Ishikawa (cell line): ENCODE data around the gene BIK.

Experiments used
- CEBPB ChIP-seq: IDR thresholded peaks from 2 replicates; pipeline ENCODE4 v1.6.1; 2012
- CREB1 ChIP-seq: IDR thresholded peaks from 2 replicates; pipeline ENCODE4 v1.6.1; 2012; ENCODE audit warnings: low read depth
- EGR1 ChIP-seq: IDR thresholded peaks from 2 replicates; pipeline ENCODE4 v1.6.1; 2012
- EP300 ChIP-seq: IDR thresholded peaks from 2 replicates; pipeline ENCODE4 v1.6.1; 2012; ENCODE audit warnings: borderline replicate concordance
- FOXM1 ChIP-seq: IDR thresholded peaks from 2 replicates; pipeline ENCODE4 v1.6.1; 2012; ENCODE audit warnings: low read depth, borderline replicate concordance
- NFIC ChIP-seq: IDR thresholded peaks from 2 replicates; pipeline ENCODE4 v1.6.1; 2012
- RAD21 ChIP-seq: IDR thresholded peaks from 2 replicates; pipeline ENCODE4 v1.6.1; 2012; ENCODE audit warnings: low read depth
- TAF1 ChIP-seq: IDR thresholded peaks from 2 replicates; pipeline ENCODE4 v1.6.1; 2012; ENCODE audit warnings: low read depth, mild to moderate bottlenecking
- TCF12 ChIP-seq: IDR thresholded peaks from 2 replicates; pipeline ENCODE4 v1.6.1; 2012; ENCODE audit warnings: low read depth
- TEAD4 ChIP-seq: IDR thresholded peaks from 2 replicates; pipeline ENCODE4 v1.6.1; 2012
- YY1 ChIP-seq: IDR thresholded peaks from 2 replicates; pipeline ENCODE4 v1.6.1; 2012; ENCODE audit warnings: low read depth
- ZBTB7A ChIP-seq: IDR thresholded peaks from 2 replicates; pipeline ENCODE4 v1.6.1; 2012; ENCODE audit warnings: low read depth
- TF ChIP-seq, protein P1 (sequence below): IDR thresholded peaks from 2 replicates; pipeline ENCODE4 v1.6.1; 2012
- TF ChIP-seq, protein P2 (sequence below): IDR thresholded peaks from 2 replicates; pipeline ENCODE4 v1.6.1; 2012; ENCODE audit warnings: low read depth, mild to moderate bottlenecking
- TF ChIP-seq, protein P3 (sequence below): IDR thresholded peaks from 2 replicates; pipeline ENCODE4 v1.6.1; 2012

The BIK gene

DNA sequence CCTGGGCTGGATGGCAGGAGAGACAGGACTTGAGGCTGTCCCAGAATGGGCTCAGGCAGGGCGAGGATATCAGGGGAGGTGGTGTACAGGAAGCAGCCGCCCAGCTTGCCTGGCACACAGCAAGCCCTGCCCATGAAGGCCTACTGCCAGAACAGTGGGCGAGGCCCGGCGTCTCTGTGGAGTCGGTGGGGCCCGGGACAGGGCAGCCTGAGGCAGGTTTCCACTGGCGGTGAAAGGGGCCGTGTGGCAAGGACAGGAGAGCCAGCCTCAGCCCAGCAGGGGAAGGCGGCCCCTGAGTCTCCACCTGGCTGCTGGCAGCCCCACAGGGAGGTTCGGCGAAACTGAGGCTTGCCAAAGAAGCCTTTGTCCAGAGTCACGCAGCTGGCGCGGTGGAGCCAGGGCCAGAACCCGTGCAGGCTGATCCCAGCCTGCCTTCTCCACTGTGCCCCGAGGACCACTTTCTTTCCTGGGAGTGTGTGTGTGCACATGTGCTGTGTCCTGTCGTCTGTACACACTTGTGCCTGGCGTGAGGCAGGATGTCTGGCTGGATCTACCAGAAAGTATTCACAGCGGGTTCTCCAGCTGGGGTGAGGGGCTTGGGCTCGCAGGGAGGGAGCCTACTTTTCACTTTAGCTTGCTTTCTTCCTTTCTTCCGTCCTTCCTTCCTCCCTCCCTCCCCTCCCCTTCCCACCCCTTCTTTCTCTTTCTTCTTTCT lies 42.0 kb downstream of the BIK start:
- TF ChIP-seq RAD21 (no peak), FOXM1 (no peak), TEAD4 (no peak), YY1 (no peak), ZBTB7A (no peak), EGR1 (no peak), TCF12 (no peak), EP300 (no peak), NFIC (no peak; the same call in 1 of the 2 replicates), CREB1 (no peak), TAF1 (no peak), CEBPB (no peak)
- TF ChIP-seq, protein P1, sequence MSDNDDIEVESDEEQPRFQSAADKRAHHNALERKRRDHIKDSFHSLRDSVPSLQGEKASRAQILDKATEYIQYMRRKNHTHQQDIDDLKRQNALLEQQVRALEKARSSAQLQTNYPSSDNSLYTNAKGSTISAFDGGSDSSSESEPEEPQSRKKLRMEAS: no peak
- TF ChIP-seq, protein P2, sequence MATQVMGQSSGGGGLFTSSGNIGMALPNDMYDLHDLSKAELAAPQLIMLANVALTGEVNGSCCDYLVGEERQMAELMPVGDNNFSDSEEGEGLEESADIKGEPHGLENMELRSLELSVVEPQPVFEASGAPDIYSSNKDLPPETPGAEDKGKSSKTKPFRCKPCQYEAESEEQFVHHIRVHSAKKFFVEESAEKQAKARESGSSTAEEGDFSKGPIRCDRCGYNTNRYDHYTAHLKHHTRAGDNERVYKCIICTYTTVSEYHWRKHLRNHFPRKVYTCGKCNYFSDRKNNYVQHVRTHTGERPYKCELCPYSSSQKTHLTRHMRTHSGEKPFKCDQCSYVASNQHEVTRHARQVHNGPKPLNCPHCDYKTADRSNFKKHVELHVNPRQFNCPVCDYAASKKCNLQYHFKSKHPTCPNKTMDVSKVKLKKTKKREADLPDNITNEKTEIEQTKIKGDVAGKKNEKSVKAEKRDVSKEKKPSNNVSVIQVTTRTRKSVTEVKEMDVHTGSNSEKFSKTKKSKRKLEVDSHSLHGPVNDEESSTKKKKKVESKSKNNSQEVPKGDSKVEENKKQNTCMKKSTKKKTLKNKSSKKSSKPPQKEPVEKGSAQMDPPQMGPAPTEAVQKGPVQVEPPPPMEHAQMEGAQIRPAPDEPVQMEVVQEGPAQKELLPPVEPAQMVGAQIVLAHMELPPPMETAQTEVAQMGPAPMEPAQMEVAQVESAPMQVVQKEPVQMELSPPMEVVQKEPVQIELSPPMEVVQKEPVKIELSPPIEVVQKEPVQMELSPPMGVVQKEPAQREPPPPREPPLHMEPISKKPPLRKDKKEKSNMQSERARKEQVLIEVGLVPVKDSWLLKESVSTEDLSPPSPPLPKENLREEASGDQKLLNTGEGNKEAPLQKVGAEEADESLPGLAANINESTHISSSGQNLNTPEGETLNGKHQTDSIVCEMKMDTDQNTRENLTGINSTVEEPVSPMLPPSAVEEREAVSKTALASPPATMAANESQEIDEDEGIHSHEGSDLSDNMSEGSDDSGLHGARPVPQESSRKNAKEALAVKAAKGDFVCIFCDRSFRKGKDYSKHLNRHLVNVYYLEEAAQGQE: no peak
- TF ChIP-seq, protein P3, sequence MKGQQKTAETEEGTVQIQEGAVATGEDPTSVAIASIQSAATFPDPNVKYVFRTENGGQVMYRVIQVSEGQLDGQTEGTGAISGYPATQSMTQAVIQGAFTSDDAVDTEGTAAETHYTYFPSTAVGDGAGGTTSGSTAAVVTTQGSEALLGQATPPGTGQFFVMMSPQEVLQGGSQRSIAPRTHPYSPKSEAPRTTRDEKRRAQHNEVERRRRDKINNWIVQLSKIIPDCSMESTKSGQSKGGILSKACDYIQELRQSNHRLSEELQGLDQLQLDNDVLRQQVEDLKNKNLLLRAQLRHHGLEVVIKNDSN: no peak

DNA sequence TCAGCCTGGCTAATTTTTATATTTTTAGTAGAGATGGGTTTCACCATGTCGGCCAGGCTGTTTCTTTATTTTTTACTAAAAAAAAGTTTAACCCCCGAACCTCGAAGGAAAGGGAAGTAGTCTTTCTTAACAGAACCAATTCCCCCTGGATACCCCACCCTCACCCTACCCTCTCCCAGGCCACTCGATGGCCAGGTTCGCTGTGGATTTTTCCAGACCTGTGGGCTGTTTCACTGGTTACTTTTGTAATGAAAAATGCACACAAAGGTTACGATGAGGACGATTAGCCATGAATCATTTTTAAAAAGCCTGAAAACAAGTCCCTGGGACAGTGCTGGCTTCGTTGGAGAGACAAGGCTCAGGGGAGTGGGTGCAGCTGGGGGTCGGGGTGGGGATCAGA lies 43.3 kb downstream of the BIK start:
- TF ChIP-seq, protein P2: no peak
- TF ChIP-seq, protein P1: no peak
- TF ChIP-seq FOXM1 (no peak), YY1 (no peak), NFIC (no peak), ZBTB7A (no peak), TEAD4 (no peak), TAF1 (no peak), TCF12 (no peak), EGR1 (no peak), CEBPB (no peak), RAD21 (no peak), EP300 (no peak), CREB1 (no peak)
- TF ChIP-seq, protein P3: no peak

DNA sequence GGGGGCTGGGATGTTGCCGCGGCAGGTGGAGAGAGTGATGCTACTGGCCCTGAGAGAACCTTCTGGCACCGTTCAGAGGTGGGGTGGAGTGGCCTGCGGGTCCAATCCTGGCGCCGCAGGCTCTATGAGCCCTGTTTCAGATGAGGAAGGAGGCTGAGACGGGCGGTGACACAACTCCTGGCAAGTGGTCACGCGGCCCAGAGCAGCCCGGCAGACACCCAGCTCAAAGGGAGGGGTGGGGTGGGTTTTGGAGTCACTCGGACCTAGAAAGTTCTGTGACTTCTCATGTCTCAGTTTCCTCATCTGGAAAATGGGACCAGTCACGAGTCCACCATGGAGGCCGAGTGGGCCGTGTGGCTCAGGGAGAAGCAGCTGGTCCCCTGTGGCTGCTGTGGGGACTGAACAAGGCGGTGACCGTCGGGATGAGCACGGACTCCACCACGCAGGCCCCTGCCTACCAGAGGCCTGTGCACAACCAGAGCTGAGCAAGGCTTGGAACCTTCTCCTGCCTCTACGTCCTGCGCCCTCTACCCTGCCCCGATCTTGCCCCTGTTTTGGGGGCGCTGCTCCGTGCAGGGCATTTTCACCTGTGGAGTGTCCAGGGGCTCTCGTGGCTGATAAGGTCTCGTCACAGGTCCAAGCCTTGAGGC lies 44.5 kb downstream of the BIK start:
- TF ChIP-seq NFIC: no peak
- TF ChIP-seq RAD21: no peak
- TF ChIP-seq EP300: no peak
- no peak for TF ChIP-seq ZBTB7A
- TF ChIP-seq, protein P1: no peak
- TF ChIP-seq, protein P3: no peak
- no peak for TF ChIP-seq TCF12
- no peak for TF ChIP-seq CREB1
- TF ChIP-seq, protein P2: no peak
